H1 (cell line): ENCODE results near the gene COL4A3. TPM values are rescaled to one million over a fixed set of nuclear protein-coding genes. Genes with fewer than 3 reads are reported as not detected.

Experiments
- CHD7 ChIP-seq: fragments of 300-600 bp; sonication (generic); IDR thresholded peaks from 2 replicates; pipeline ENCODE4 v1.7.1; 2012; ENCODE audit warnings: low read length, moderate library complexity, mild to moderate bottlenecking, inconsistent platforms; ENCODE audit not compliant: insufficient replicate concordance
- FOSL1 ChIP-seq: IDR thresholded peaks from 2 replicates; pipeline ENCODE4 v1.6.1; 2011; ENCODE audit warnings: mild to moderate bottlenecking, low read depth, low read length, moderate library complexity; ENCODE audit not compliant: insufficient read depth
- GABPA ChIP-seq: IDR thresholded peaks from 2 replicates; pipeline ENCODE4 v1.6.1; 2011; ENCODE audit warnings: mild to moderate bottlenecking, low read length, moderate library complexity, borderline replicate concordance; ENCODE audit not compliant: insufficient read depth
- RAD21 ChIP-seq, 2 experiments: IDR thresholded peaks in 1 of 2; conservative IDR thresholded peaks in 1 of 2; 2 replicates each; pipeline ENCODE4 v1.6.1; 2011; ENCODE audit warnings: low read depth in 2 of 2, low read length in 2 of 2, improper control_type of control experiment in 1 of 2, inconsistent platforms in 1 of 2, mild to moderate bottlenecking in 1 of 2, moderate library complexity in 1 of 2
- RXRA ChIP-seq: IDR thresholded peaks from 2 replicates; pipeline ENCODE4 v1.6.1; 2011; ENCODE audit warnings: low read depth, mild to moderate bottlenecking, low read length, moderate library complexity; ENCODE audit not compliant: insufficient read depth
- SP1 ChIP-seq: IDR thresholded peaks from 2 replicates; pipeline ENCODE4 v1.6.1; 2011; ENCODE audit warnings: low read depth, low read length
- polyA plus RNA-seq, 7 experiments: library from polyadenylated mRNA; depleted of rRNA in 3 of 7; stranded (reverse) in 5 of 7; unstranded in 2 of 7; fragments of >200 nt in 5 of 7; fragments of 200-250 nt in 2 of 7; gene quantifications; 1 replicate in 5 of 7; 2 replicates in 1 of 7; 4 replicates in 1 of 7; pipeline versions ENCODE4 v1.2.1 to v1.2.3, GENCODE V29; 2011 to 2013; ENCODE audit warnings: missing spikeins in 2 of 7, mixed read lengths in 2 of 7
- total RNA-seq: library from RNA; stranded (reverse); fragmentation: NEBNext Ultra II Directional; extraction: Animal tissue kit (Norgen Biotek cat#: 25700); gene quantifications from 2 replicates; pipeline ENCODE4 v1.2.1, GENCODE V29; 2021

The COL4A3 gene
- total and polyA plus RNA-seq, 2 of the 8 experiments (the other 6 are each of a cell fraction or from before 2014, with no cell fraction given): 0.12 to 0.17 TPM

- TF ChIP-seq CHD7: no peak
- TF ChIP-seq SP1: no peak
- no peak for TF ChIP-seq RXRA
- TF ChIP-seq FOSL1: no peak
- no peak for TF ChIP-seq RAD21 (IDR thresholded peaks at IDR 0.05 in 1 of 2, conservative IDR thresholded peaks at IDR 0.05 in 1 of 2; ENCODE audit: low read depth in 2 of 2, low read length in 2 of 2)
- TF ChIP-seq GABPA: no peak
Observed at GRCh38 chr2:227348324-227348723, 183.9 kb downstream of the COL4A3 start (continued).
